SU-DHL-6 (cell line): Measurements from ENCODE around the gene CACNA1B.

Experiments used
- CTCF ChIP-seq: fragments of 200-600 bp; sonication (generic); IDR thresholded peaks from one replicate; pipeline ENCODE4 v1.5.1; 2017; ENCODE audit warnings: antibody characterized with exemption, mild to moderate bottlenecking, low read length, moderate library complexity; ENCODE audit not compliant: insufficient read depth, poor library complexity, severe bottlenecking
- EZH2phosphoT487 ChIP-seq: fragments of 200-600 bp; sonication (generic), shearing (Covaris generic); conservative IDR thresholded peaks from 2 replicates; pipeline ENCODE4 v1.6.1; 2018; ENCODE audit warnings: mild to moderate bottlenecking, antibody characterized with exemption, low read length, moderate library complexity, mixed read lengths

DNA sequence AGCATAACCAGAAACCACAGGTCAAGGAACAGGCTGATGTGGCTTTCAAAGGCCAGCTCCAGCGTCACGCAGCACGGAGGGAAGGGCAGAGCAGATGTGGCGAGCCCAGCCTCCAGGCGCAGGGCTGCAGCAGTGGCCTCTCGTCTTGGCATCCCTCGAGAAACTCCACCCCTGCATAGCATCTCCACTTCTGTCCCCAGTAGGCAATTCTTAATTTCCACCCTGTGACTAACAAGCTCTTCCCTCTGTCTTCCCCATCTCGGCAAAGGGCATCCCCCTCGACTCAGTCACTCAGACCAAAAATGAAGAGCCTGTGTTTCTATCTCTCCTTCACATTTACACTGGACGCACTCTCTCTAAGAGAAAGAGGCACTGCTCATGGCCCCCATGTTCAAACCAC lies 1.7 kb upstream of the CACNA1B start:
- no peak for TF ChIP-seq CTCF
- no peak for TF ChIP-seq EZH2phosphoT487
